22Rv1 (cell line): ENCODE results near the gene FRAS1.
"Not testable (repeated sequence)": the region's sequence is repeated elsewhere in the genome, so short reads cannot be mapped to it uniquely, and the experiment has no call there.

Experiments used
- H3K27ac ChIP-seq: fragments of 450-650 bp; 2 replicates; pipeline ENCODE4 v1.5.1; 2017
- ZFX ChIP-seq: fragments of 450-650 bp; IDR thresholded peaks from 2 replicates; pipeline ENCODE4 v1.6.1; 2017; ENCODE audit warnings: antibody characterized with exemption, borderline replicate concordance
- TF ChIP-seq, protein P1 (sequence below): fragments of 450-650 bp; IDR thresholded peaks from 2 replicates; pipeline ENCODE4 v1.5.1; 2017; ENCODE audit warnings: mild to moderate bottlenecking

FRAS1 gene

DNA sequence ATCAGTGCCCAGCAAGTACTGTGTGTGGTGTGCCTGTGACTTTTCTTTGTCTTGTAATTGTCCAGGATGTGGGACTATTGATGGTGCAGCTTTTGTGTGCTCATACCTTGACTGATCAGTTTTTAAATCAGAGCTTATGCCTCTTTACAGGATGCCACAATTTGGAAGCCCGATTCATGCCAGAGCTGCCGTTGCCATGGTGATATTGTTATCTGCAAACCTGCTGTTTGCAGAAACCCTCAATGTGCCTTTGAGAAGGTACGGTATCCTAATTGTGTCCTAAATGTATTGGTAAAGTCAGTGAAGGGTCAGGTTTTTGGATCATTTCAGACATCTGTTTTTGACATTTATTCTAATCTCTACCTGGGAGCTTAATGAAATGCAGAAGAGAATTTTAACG lies 180.2 kb downstream of the FRAS1 start:
- no peak overlapping the region for H3K27ac ChIP-seq
- TF ChIP-seq, protein P1, sequence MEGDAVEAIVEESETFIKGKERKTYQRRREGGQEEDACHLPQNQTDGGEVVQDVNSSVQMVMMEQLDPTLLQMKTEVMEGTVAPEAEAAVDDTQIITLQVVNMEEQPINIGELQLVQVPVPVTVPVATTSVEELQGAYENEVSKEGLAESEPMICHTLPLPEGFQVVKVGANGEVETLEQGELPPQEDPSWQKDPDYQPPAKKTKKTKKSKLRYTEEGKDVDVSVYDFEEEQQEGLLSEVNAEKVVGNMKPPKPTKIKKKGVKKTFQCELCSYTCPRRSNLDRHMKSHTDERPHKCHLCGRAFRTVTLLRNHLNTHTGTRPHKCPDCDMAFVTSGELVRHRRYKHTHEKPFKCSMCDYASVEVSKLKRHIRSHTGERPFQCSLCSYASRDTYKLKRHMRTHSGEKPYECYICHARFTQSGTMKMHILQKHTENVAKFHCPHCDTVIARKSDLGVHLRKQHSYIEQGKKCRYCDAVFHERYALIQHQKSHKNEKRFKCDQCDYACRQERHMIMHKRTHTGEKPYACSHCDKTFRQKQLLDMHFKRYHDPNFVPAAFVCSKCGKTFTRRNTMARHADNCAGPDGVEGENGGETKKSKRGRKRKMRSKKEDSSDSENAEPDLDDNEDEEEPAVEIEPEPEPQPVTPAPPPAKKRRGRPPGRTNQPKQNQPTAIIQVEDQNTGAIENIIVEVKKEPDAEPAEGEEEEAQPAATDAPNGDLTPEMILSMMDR = no peak
- no peak for TF ChIP-seq ZFX

DNA sequence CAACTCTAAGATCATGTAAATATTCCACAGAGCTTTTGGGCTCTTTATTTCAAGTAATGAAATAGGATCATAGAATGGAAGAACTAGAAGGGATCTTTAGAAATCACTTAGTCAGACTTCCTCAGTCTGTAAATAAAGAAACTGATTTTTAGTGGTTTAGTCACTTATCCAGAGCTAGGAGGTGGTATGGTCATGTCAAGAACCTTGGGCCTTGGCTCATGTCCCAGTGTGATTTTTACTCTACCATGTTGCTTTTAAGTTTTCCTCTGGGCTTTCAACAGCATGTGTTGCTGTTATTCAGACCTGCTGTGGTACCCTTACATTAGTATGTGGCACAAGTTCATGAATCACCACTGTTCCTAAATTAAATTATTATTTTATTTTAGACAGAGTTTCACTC lies 184.9 kb downstream of the FRAS1 start:
- no peak for TF ChIP-seq ZFX
- TF ChIP-seq, protein P1 = no peak
- H3K27ac ChIP-seq = no peak overlapping the region

DNA sequence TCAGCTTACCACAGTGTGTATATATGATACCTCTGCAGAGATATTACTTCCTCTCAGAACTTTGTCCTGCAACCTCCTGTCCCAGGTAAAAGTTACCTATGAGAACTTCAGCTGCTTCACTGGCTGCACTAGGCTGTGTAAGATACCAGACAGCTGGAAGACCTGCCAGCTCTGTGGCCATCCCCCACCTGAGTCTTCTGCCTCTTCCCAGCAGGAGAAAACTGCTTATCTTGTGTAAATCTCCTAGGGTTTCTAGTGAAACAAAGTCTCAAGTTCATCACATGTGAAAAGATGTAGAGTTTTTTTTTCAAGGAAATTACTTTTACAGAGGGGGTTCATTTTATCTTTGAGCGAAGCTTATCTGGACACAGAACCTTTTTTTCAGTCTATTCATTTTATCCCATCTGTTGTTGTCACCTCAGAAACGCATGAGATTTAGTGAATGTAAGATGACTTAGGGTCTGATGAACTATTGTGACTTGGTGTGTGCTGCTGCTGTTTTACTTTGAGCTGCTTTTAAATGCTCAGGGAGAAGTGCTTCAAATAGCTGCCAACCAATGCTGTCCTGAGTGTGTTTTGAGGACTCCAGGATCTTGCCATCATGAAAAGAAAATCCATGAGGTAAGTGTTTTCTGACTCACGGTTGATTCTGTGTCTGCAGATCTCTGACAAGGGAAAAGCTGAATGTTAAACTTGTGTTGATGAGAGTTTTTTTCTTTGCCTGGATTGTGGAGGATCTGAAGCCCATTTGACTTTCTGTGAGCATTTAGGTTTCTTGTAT lies 187.8 kb downstream of the FRAS1 start:
- TF ChIP-seq, protein P1 = no peak
- TF ChIP-seq ZFX = no peak
- no peak overlapping the region for H3K27ac ChIP-seq

DNA sequence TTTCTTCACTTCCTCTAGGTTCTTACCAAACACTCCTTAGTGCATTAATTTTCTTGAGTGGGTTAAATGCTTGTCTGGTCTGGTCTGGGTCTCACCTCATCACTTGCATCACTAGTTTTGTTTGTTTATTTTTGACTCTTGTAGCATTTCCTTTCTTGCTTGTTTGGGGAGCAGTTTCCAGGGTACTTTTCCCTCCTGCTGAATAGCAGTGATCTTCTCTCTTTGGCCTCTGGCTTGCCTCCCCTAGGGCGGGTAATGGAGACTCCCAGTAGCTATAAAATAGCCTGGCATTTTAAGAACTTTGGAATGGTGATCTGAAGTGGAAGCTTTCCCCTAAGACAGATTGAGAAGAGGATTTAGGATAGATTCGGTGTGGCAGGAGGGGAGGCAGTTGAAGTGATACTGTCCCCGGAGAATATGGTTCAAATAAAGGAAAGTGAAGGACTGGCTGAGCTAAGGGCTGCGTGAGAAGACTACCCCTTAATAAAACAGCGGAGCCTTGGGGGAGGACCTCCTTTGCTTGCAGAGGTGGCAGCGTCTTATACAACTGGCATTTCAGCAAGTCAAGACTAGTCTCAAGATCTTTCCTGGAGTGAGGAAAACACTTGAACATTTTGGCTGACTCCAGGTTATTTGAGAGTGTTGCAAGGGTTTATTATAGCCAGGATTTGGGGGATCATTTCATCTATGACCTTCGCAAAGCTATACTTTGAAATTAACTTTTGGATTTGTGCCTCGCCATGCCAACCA lies 190.6 kb downstream of the FRAS1 start:
- H3K27ac ChIP-seq = no peak overlapping the region
- TF ChIP-seq, protein P1 = no peak
- TF ChIP-seq ZFX = no peak

DNA sequence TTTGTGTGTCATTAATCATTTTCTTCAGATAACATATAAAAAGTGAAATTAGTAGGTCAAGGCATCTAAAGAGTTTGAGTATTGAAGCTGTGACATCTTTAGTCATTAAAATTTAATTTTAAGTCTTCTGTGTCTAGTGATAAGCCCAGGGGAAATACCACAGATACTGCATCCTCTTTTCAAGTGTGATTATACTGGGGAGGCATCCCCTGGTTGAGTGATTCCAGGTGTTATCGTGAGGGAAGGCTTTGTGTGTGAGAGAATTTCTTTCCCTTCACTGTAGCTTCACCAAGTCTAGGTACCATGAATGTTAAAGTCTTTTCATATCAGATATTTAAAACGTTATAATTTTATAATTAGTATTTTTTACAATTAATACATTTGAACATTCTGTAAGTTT lies 193.4 kb downstream of the FRAS1 start:
- TF ChIP-seq ZFX = no peak
- TF ChIP-seq, protein P1 = no peak
- H3K27ac ChIP-seq = no peak overlapping the region

DNA sequence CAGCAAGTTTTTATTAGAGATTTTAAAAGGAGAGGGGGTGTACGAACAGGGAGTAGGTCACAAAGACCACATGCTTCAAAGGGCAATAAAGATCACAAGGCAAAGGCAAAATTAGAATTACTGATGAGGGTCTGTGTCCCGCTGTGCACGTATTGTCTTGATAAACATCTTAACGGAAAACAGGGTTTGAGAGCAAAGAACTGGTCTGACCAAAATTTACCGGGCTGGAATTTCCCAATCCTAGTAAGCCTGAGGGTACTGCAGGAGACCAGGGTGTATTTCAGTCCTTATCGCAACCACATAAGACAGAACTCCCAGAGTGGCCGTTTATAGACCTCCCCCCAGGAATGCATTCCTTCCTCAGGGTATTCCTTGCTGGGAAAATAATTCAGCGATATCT lies 195.7 kb downstream of the FRAS1 start:
- H3K27ac ChIP-seq = not testable (repeated sequence)

DNA sequence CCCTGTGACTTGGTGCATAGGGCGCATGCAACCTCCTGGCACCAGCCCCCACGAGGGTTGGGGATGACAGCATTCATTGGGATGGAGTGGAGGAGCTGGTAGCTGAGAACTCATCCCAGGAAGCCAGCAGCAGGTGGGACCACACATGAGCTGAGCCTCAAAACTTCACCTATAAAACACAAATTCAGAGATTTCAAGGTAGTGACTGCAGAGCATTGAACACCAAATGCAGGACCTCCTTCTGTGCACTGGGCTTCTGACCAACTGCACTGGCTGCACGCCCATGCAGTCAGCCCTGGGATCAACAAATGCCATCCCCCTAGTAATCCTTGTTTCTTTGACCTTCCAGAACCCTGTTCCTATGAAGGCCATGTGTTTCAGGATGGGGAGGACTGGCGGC lies 197.8 kb downstream of the FRAS1 start:
- no peak for TF ChIP-seq ZFX
- TF ChIP-seq, protein P1 = no peak

More for the DNA sequence above, 197.8 kb downstream of the FRAS1 start:
- no peak overlapping the region for H3K27ac ChIP-seq
